Measurements from ENCODE around the gene COQ10A. TPM values are rescaled to one million over a fixed set of nuclear protein-coding genes. Genes with fewer than 3 reads are reported as not detected.
A peak's percentile ranks its signal among the peaks of the same experiment; 100 is the strongest.

Gene COQ10A
- total and polyA plus RNA-seq, 12 donors = 55.5 to 258 (median 147) TPM

GRCh38 chr12:56236985-56237384 is 29.8 kb upstream of the COQ10A start:
- no peak for TF ChIP-seq CTCF (IDR thresholded peaks at IDR 0.05)
- Histone ChIP-seq H3K9me3 (no peaks in the 10 kb centered on the region), H3K4me3 (no peak overlapping the region), H3K27ac (no peak overlapping the region), H3K36me3 (peaks cover 0 to 58% (median 18%) of the 10 kb centered on the region in 9 donors), H3K4me1 (no peaks in the 10 kb centered on the region), H3K27me3 (no peaks in the 10 kb centered on the region)
- no peak for DNase-seq
- peak in 3 of 8 donors; percentile 5 to 25 (median 7) for ATAC-seq
- 69 to 71% methylated on average over 5 of the region's 5 CpGs for WGBS, 2 donors
- intact Hi-C loops (cut with DNase I) = no loop called here

- Histone ChIP-seq H3K4me3 (no peak overlapping the region), H3K27me3 (no peaks in the 10 kb centered on the region), H3K9me3 (no peaks in the 10 kb centered on the region), H3K4me1 (no peaks in the 10 kb centered on the region), H3K27ac (no peak overlapping the region), H3K36me3 (peaks cover 0 to 64% (median 24%) of the 10 kb centered on the region in 9 donors)
- no peak for TF ChIP-seq CTCF (IDR thresholded peaks at IDR 0.05)
- 82 to 83% methylated on average over 11 of the region's 11 CpGs for WGBS, 2 donors
- ATAC-seq (peak in 1 of 8 donors; percentile 9), DNase-seq (no peak)
- intact Hi-C loops (cut with DNase I) = no loop called here
Measured at GRCh38 chr12:56237552-56237951, 29.2 kb upstream of the COQ10A start.

GRCh38 chr12:56241424-56242303 is 25.1 kb upstream of the COQ10A start:
- H3K27me3 ChIP-seq = no peaks in the 10 kb centered on the region
- 75 to 83% methylated on average over 9 of the region's 9 CpGs for WGBS, 2 donors
- H3K9me3 ChIP-seq = no peaks in the 10 kb centered on the region
- no peak overlapping the region for H3K27ac ChIP-seq
- H3K4me3 ChIP-seq = no peak overlapping the region
- intact Hi-C loops (cut with DNase I) = no loop called here
- no peak for DNase-seq
- H3K36me3 ChIP-seq = peaks cover 0 to 96% (median 62%) of the 10 kb centered on the region in 9 donors
- no peak for ATAC-seq
- peaks cover 0 to 15% (median 9%) of the 10 kb centered on the region in 9 donors for H3K4me1 ChIP-seq
- TF ChIP-seq CTCF (IDR thresholded peaks at IDR 0.05) = no peak

GRCh38 chr12:56242986-56243385 is 23.8 kb upstream of the COQ10A start:
- Histone ChIP-seq H3K4me1 (peaks cover 0 to 15% (median 9%) of the 10 kb centered on the region in 9 donors), H3K4me3 (no peak overlapping the region), H3K27ac (no peak overlapping the region), H3K9me3 (no peaks in the 10 kb centered on the region), H3K36me3 (peaks cover 0 to 98% (median 75%) of the 10 kb centered on the region in 9 donors), H3K27me3 (no peaks in the 10 kb centered on the region)
- TF ChIP-seq CTCF (IDR thresholded peaks at IDR 0.05) = no peak
- WGBS, 2 donors = 90 to 94% methylated on average over 13 of the region's 13 CpGs
- DNase-seq (no peak), ATAC-seq (no peak)
- intact Hi-C loops (cut with DNase I) = no loop called here

Measured in heart right ventricle (tissue), 16 donors.